ENCODE results near the gene SYNJ2BP. TPM values are rescaled to one million over a fixed set of nuclear protein-coding genes. Genes with fewer than 3 reads are reported as not detected.

Gene SYNJ2BP
- total and polyA plus RNA-seq, 2 of the 13 experiments (the other 11 are each of a cell fraction or from before 2014, with no cell fraction given) = 18.1 to 28.6 TPM

DNA sequence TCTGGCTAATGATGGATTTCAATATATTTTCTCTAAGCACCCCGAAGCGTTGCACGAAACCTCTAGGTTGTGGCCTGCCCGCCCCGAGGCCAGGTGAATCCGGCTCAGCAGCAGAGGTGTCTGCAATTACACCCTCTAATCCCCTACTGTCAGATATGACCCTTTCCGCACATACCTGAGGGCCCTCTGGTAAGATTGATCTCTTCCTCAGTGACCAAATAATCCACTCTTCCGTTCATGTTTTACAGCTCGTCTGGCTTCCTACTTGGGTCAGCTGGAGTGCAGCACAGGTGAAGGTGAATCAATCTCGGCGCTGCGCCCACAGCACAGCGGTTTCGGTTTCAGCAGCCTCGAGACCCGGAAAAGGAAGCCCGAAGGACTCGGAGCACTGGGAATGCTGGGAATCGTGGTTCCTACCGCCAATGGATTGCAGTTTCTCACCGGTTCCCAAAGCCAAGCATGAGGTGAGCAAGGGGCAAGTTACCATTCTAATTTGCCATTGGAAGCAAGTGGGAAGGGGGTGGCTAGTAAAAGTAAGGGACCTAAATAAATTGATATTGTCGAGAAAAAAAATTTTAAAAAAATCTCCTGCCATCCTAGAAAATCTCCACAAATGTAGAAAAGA is at the start of gene SYNJ2BP (continued):
- TF ChIP-seq, protein P1, sequence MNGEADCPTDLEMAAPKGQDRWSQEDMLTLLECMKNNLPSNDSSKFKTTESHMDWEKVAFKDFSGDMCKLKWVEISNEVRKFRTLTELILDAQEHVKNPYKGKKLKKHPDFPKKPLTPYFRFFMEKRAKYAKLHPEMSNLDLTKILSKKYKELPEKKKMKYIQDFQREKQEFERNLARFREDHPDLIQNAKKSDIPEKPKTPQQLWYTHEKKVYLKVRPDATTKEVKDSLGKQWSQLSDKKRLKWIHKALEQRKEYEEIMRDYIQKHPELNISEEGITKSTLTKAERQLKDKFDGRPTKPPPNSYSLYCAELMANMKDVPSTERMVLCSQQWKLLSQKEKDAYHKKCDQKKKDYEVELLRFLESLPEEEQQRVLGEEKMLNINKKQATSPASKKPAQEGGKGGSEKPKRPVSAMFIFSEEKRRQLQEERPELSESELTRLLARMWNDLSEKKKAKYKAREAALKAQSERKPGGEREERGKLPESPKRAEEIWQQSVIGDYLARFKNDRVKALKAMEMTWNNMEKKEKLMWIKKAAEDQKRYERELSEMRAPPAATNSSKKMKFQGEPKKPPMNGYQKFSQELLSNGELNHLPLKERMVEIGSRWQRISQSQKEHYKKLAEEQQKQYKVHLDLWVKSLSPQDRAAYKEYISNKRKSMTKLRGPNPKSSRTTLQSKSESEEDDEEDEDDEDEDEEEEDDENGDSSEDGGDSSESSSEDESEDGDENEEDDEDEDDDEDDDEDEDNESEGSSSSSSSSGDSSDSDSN (CRISPR knock-in tag; IDR thresholded peaks at IDR 0.05) = 0 out of 2 replicates have a peak, but pooled peaks have one; percentile 21
- TF ChIP-seq, protein P2, sequence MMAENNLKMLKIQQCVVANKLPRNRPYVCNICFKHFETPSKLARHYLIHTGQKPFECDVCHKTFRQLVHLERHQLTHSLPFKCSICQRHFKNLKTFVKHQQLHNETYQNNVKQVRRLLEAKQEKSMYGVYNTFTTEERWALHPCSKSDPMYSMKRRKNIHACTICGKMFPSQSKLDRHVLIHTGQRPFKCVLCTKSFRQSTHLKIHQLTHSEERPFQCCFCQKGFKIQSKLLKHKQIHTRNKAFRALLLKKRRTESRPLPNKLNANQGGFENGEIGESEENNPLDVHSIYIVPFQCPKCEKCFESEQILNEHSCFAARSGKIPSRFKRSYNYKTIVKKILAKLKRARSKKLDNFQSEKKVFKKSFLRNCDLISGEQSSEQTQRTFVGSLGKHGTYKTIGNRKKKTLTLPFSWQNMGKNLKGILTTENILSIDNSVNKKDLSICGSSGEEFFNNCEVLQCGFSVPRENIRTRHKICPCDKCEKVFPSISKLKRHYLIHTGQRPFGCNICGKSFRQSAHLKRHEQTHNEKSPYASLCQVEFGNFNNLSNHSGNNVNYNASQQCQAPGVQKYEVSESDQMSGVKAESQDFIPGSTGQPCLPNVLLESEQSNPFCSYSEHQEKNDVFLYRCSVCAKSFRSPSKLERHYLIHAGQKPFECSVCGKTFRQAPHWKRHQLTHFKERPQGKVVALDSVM (CRISPR knock-in tag; IDR thresholded peaks at IDR 0.05) = no peak
- TF ChIP-seq ZBTB20 (CRISPR knock-in tag; IDR thresholded peaks at IDR 0.05; ENCODE audit: borderline replicate concordance, low read depth) = no peak
- TF ChIP-seq ZNF501 (CRISPR knock-in tag; IDR thresholded peaks at IDR 0.05) = peak; percentile 86
- no peak for TF ChIP-seq PHF21A (CRISPR knock-in tag; IDR thresholded peaks at IDR 0.05)
- no peak for TF ChIP-seq ZNF10 (CRISPR knock-in tag; IDR thresholded peaks at IDR 0.05; ENCODE audit: borderline replicate concordance, low read depth)
- TF ChIP-seq, protein P3, sequence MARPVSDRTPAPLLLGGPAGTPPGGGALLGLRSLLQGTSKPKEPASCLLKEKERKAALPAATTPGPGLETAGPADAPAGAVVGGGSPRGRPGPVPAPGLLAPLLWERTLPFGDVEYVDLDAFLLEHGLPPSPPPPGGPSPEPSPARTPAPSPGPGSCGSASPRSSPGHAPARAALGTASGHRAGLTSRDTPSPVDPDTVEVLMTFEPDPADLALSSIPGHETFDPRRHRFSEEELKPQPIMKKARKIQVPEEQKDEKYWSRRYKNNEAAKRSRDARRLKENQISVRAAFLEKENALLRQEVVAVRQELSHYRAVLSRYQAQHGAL (CRISPR knock-in tag; IDR thresholded peaks at IDR 0.05; ENCODE audit: not compliant biosample characterization) = no peak
- TF ChIP-seq CBFB (CRISPR knock-in tag; IDR thresholded peaks at IDR 0.05) = no peak
- TF ChIP-seq, protein P4, sequence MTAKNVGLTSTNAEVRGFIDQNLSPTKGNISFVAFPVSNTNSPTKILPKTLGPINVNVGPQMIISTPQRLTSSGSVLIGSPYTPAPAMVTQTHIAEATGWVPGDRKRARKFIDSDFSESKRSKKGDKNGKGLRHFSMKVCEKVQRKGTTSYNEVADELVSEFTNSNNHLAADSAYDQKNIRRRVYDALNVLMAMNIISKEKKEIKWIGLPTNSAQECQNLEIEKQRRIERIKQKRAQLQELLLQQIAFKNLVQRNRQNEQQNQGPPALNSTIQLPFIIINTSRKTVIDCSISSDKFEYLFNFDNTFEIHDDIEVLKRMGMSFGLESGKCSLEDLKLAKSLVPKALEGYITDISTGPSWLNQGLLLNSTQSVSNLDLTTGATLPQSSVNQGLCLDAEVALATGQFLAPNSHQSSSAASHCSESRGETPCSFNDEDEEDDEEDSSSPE (CRISPR knock-in tag; IDR thresholded peaks at IDR 0.05) = no peak
- peak; percentile 81 for TF ChIP-seq KDM2A (CRISPR knock-in tag; IDR thresholded peaks at IDR 0.05; ENCODE audit: borderline replicate concordance, low read depth)
- TF ChIP-seq KLF15 (CRISPR knock-in tag; IDR thresholded peaks at IDR 0.05; ENCODE audit: borderline replicate concordance) = no peak
- TF ChIP-seq NFYB (CRISPR knock-in tag; IDR thresholded peaks at IDR 0.05) = no peak
- TF ChIP-seq ZNF589 (CRISPR knock-in tag; conservative IDR thresholded peaks at IDR 0.05) = no peak
- 0 out of 2 replicates have a peak, but pooled peaks have one; percentile 23 for TF ChIP-seq GATAD2A (CRISPR knock-in tag; IDR thresholded peaks at IDR 0.05)
- TF ChIP-seq ETV6 (CRISPR knock-in tag; conservative IDR thresholded peaks at IDR 0.05) = no peak
- TF ChIP-seq ZNF614 (CRISPR knock-in tag; IDR thresholded peaks at IDR 0.05; ENCODE audit: borderline replicate concordance) = 0 out of 2 replicates have a peak, but pooled peaks have one; percentile 45
- TF ChIP-seq SNAPC2 (CRISPR knock-in tag; IDR thresholded peaks at IDR 0.05) = 0 out of 2 replicates have a peak, but pooled peaks have one; percentile 47
- TF ChIP-seq, protein P5, sequence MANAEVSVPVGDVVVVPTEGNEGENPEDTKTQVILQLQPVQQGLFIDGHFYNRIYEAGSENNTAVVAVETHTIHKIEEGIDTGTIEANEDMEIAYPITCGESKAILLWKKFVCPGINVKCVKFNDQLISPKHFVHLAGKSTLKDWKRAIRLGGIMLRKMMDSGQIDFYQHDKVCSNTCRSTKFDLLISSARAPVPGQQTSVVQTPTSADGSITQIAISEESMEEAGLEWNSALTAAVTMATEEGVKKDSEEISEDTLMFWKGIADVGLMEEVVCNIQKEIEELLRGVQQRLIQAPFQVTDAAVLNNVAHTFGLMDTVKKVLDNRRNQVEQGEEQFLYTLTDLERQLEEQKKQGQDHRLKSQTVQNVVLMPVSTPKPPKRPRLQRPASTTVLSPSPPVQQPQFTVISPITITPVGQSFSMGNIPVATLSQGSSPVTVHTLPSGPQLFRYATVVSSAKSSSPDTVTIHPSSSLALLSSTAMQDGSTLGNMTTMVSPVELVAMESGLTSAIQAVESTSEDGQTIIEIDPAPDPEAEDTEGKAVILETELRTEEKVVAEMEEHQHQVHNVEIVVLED (CRISPR knock-in tag; IDR thresholded peaks at IDR 0.05; ENCODE audit: borderline replicate concordance) = peak; percentile 48; the same call in 1 of the 2 replicates
- TF ChIP-seq, protein P6, sequence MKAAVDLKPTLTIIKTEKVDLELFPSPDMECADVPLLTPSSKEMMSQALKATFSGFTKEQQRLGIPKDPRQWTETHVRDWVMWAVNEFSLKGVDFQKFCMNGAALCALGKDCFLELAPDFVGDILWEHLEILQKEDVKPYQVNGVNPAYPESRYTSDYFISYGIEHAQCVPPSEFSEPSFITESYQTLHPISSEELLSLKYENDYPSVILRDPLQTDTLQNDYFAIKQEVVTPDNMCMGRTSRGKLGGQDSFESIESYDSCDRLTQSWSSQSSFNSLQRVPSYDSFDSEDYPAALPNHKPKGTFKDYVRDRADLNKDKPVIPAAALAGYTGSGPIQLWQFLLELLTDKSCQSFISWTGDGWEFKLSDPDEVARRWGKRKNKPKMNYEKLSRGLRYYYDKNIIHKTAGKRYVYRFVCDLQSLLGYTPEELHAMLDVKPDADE (CRISPR knock-in tag; IDR thresholded peaks at IDR 0.05) = no peak
- peak; percentile 71; the same call in 1 of the 2 replicates for TF ChIP-seq ZNF331 (CRISPR knock-in tag; IDR thresholded peaks at IDR 0.05)

All from HepG2 (cell line).